Body of pancreas (tissue), 4 donors: ENCODE results near the gene DNA2.

Source experiments
- POLR2A ChIP-seq, 3 donors: fragments of 450-650 bp; IDR thresholded peaks; one replicate each; pipeline ENCODE4 v1.6.1; 2016; ENCODE audit warnings: antibody characterized with exemption in 3 of 3, mild to moderate bottlenecking in 2 of 3
- TF ChIP-seq, protein P1 (sequence below), 7 experiments: fragments of 450-650 bp in 4 of 7; fragments of 200-600 bp in 3 of 7; sonication (generic) in 3 of 7; IDR thresholded peaks; one replicate each; pipeline ENCODE4 v1.5.1; 2016 to 2019; ENCODE audit warnings: antibody characterized with exemption in 7 of 7

DNA sequence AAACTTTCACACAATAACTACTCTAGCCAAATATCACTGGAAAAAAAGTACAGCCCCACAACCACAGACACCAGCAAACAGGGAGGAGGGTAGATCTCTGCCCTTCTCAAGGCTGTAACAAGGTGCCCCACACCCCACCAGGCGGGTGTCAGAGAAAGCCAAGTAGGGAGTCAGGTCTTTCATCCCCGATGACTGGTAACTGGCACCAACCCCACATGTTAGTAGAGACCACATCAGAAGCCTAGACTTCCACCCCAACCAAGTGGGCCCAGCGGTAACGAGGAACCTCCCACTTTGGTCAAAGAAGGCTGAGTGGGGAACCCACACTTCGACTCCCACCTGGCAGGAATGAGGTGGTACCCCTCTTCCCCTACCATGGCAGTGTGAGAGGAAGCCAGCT lies 48.3 kb downstream of the DNA2 start:
- TF ChIP-seq, protein P1, sequence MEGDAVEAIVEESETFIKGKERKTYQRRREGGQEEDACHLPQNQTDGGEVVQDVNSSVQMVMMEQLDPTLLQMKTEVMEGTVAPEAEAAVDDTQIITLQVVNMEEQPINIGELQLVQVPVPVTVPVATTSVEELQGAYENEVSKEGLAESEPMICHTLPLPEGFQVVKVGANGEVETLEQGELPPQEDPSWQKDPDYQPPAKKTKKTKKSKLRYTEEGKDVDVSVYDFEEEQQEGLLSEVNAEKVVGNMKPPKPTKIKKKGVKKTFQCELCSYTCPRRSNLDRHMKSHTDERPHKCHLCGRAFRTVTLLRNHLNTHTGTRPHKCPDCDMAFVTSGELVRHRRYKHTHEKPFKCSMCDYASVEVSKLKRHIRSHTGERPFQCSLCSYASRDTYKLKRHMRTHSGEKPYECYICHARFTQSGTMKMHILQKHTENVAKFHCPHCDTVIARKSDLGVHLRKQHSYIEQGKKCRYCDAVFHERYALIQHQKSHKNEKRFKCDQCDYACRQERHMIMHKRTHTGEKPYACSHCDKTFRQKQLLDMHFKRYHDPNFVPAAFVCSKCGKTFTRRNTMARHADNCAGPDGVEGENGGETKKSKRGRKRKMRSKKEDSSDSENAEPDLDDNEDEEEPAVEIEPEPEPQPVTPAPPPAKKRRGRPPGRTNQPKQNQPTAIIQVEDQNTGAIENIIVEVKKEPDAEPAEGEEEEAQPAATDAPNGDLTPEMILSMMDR (IDR thresholded peaks at IDR 0.05): no peak
- no peak for TF ChIP-seq POLR2A (IDR thresholded peaks at IDR 0.05)
